Inflammatory macrophage (primary cell): ENCODE results near the gene DHRS7B.

Experiments
- DNase-seq, 2 donors: peaks; one replicate each; pipeline ENCODE4 v3.0.0-alpha.2; 2020 to 2022

DHRS7B gene

DNA sequence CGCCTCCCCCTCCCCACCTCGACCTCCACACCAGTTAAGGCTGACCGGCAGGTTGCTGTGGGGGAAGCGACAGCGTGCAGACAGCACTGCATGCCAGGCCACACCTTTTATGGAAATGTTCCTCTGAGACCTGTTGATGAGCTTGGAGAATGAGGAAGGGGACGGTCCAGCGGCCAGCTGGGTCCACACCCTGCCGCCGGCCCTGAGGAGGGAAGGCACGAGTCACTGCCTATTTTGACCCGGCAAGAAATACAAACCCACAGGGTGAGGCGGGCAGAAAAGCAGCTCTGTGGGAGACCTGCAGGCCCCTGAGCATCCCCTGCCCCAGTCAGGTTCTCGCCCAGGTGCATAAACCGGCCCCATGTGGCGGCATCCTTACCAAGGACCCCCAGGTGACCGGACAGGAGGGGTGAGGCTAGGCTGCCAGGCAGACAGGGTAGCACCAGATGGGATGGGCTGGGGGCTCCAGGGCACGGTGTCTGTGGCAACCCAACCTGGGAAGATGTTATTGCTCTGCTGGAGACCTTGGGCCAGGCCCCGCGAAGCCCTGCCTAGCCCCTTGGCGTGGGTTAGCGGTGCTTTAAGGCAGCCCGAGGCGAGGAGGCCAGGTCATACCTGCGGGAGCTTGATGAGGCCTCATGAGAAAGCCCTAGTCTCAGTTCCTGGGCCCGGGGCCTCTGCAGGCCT, 113.7 kb downstream of the DHRS7B start:
- no peak for DNase-seq
